Loucy (cell line): ENCODE results near the gene CRYZL1.

Experiments used
- CTCF ChIP-seq: fragments of 200-600 bp; sonication (generic); conservative IDR thresholded peaks from 2 replicates; pipeline ENCODE4 v1.5.1; 2014; ENCODE audit warnings: mild to moderate bottlenecking, antibody characterized with exemption, low read length
- EZH2phosphoT487 ChIP-seq: fragments of 200-600 bp; IDR thresholded peaks from 2 replicates; pipeline ENCODE4 v1.6.1; 2018; ENCODE audit warnings: antibody characterized with exemption, mild to moderate bottlenecking, moderate library complexity, borderline replicate concordance

DNA sequence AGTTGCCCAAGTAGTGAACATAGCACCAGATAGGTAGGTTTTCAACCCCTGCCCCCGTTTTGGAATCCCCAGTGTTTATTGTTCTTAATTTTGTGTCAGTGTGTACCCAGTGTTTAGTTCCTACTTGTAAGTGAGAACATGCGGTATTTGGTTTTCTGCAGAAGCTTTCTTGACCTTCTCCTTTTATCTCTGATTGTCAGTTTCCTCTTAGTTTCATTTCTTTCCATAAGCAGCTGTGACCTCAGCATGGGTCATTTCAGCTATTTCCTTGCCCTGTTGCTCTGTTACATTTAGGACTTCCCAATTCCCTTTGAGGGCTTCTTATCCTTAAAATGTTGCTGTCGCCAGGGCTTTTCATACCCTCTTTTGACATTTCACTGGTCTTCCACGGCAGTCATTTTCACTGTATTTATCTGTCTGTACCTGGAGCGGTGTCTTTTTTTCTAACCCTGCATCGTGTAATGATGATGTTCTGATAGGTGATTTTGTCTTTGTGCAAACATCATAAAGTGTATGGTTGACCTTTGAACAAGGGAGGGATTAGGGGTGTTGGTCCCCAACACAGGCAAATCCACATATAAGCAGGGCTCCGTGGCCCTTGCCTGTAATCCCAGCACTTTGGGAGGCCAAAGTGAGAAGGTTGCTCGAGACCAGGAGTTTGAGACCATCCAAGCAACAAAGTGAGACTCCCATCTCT lies 15.7 kb upstream of the CRYZL1 start:
- TF ChIP-seq CTCF (no peak), EZH2phosphoT487 (no peak)
